SIG-M5 treated with dmso at 0.1 percent for 504 hours (cell line): ENCODE data around the gene RNF40.

Experiments
- DNase-seq: peaks from one replicate; lab custom pipeline; 2025; ENCODE audit not compliant: unreplicated experiment; lab: John Stamatoyannopoulos, UW

Gene RNF40

GRCh38 chr16:30761928-30762902, at the start of gene RNF40, which contains the start of gene CFAP119:
Gene RNF40 (plus strand): TSS chr16:30762322. CDS start chr16:30762546, 224 bp downstream.
Gene CFAP119 (minus strand): TSS chr16:30762062. CDS start chr16:30761748, 314 bp downstream.
- peak; percentile 98 for DNase-seq

- DNase-seq = peak; percentile 70
Observed at GRCh38 chr16:30715750-30716445, 46.2 kb upstream of the RNF40 start.

- DNase-seq = no peak
Observed at GRCh38 chr16:30720086-30720485, 42.0 kb upstream of the RNF40 start.

- DNase-seq = no peak
Observed at GRCh38 chr16:30720694-30721093, 41.4 kb upstream of the RNF40 start.

- DNase-seq = no peak
Observed at GRCh38 chr16:30721167-30721566, 41.0 kb upstream of the RNF40 start.

GRCh38 chr16:30721606-30722005, 40.5 kb upstream of the RNF40 start:
- DNase-seq = no peak

GRCh38 chr16:30722443-30722842, 39.7 kb upstream of the RNF40 start:
- DNase-seq = peak; percentile 1

GRCh38 chr16:30722916-30723315, 39.2 kb upstream of the RNF40 start:
- DNase-seq = no peak

GRCh38 chr16:30723725-30724355, 38.3 kb upstream of the RNF40 start:
- no peak for DNase-seq

GRCh38 chr16:30724641-30725417, 37.3 kb upstream of the RNF40 start:
- DNase-seq = peak; percentile 82

- no peak for DNase-seq
Observed at GRCh38 chr16:30725418-30725792, 36.7 kb upstream of the RNF40 start.

GRCh38 chr16:30728321-30728720, 33.8 kb upstream of the RNF40 start:
- no peak for DNase-seq

GRCh38 chr16:30728899-30729672, 33.0 kb upstream of the RNF40 start:
- no peak for DNase-seq

- no peak for DNase-seq
Observed at GRCh38 chr16:30731411-30731810, 30.7 kb upstream of the RNF40 start.

GRCh38 chr16:30736995-30737793, 24.9 kb upstream of the RNF40 start:
- no peak for DNase-seq

GRCh38 chr16:30737794-30738648, 24.1 kb upstream of the RNF40 start:
- DNase-seq = no peak

GRCh38 chr16:30738984-30739951, 22.9 kb upstream of the RNF40 start:
- no peak for DNase-seq
